Effector memory CD4-positive, alpha-beta T cell (primary cell): Measurements from ENCODE around the gene RBM6.
"Not testable (repeated sequence)": the region's sequence is repeated elsewhere in the genome, so short reads cannot be mapped to it uniquely, and the experiment has no call there.

Experiments used
- DNase-seq, 3 donors: peaks; one replicate each; pipeline ENCODE4 v3.0.0-alpha.2; 2020
- H3K27ac ChIP-seq: 2 replicates; pipeline ENCODE4 v1.7.0; 2013; ENCODE audit warnings: mild to moderate bottlenecking, low read length, moderate library complexity; ENCODE audit not compliant: insufficient read depth, poor library complexity, severe bottlenecking
- H3K27me3 ChIP-seq: replicated peaks from 2 replicates; pipeline ENCODE4 v1.7.0; 2013; ENCODE audit warnings: mild to moderate bottlenecking, low read length; ENCODE audit not compliant: insufficient read depth, control insufficient read depth, poor library complexity, severe bottlenecking
- H3K36me3 ChIP-seq: 2 replicates; pipeline ENCODE4 v1.7.0; 2013; ENCODE audit warnings: mild to moderate bottlenecking, low read length, moderate library complexity; ENCODE audit not compliant: control insufficient read depth, insufficient read depth
- H3K4me1 ChIP-seq: 2 replicates; pipeline ENCODE4 v1.7.0; 2013; ENCODE audit warnings: low read length, mild to moderate bottlenecking; ENCODE audit not compliant: control insufficient read depth, insufficient read depth, poor library complexity, severe bottlenecking
- H3K4me3 ChIP-seq: 2 replicates; pipeline ENCODE4 v1.7.0; 2013; ENCODE audit warnings: low read length, low read depth, mild to moderate bottlenecking; ENCODE audit not compliant: insufficient read depth, poor library complexity, severe bottlenecking
- H3K9me3 ChIP-seq: 2 replicates; pipeline ENCODE4 v1.7.0; 2013; ENCODE audit warnings: mild to moderate bottlenecking, low read length, moderate library complexity; ENCODE audit not compliant: control insufficient read depth

RBM6 gene

GRCh38 chr3:49903451-49904424, 36.2 kb upstream of the RBM6 start, which contains the start of gene MST1R:
MST1R (minus strand) TSS chr3:49903873; CDS start chr3:49903609, 264 bp downstream.
- peaks cover 28% of the 10 kb centered on the region for H3K4me1 ChIP-seq
- H3K4me3 ChIP-seq = peak within 1 kb of the TSS; percentile 48
- no peaks in the 10 kb centered on the region for H3K27me3 ChIP-seq
- H3K27ac ChIP-seq = peak within 1 kb of the TSS; percentile 21
- no peaks in the 10 kb centered on the region for H3K9me3 ChIP-seq
- H3K36me3 ChIP-seq = peaks cover 4% of the 10 kb centered on the region
- DNase-seq = peak; percentile 63 to 75 (median 69)

DNA sequence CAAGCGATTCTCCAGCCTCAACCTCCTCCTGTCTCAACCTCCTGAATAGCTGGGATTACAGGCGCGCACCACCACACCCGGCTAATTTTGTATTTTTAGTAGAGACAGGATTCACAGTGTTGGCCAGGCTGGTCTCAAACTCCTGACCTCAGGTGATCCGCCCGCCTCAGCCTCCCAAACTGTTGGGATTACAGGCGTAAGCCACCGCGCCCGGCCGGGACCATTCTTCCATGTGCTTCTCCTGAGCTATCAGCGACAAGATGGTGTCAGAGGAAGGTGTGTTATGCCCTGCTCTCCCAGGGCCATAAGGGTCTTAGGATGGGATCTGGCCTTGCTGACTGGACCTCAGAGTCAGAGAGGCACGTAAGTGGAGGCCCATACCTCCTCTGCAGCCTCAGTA, 35.5 kb upstream of the RBM6 start:
- H3K27me3 ChIP-seq, H3K27ac ChIP-seq, DNase-seq, H3K9me3 ChIP-seq, H3K4me3 ChIP-seq: not testable (repeated sequence)
- peaks cover 11% of the 10 kb centered on the region for H3K36me3 ChIP-seq
- peaks cover 28% of the 10 kb centered on the region for H3K4me1 ChIP-seq

- Histone ChIP-seq H3K4me3 (no peak overlapping the region), H3K4me1 (peaks cover 28% of the 10 kb centered on the region), H3K27me3 (no peaks in the 10 kb centered on the region), H3K27ac (peak overlapping the region; percentile 6), H3K36me3 (peaks cover 28% of the 10 kb centered on the region), H3K9me3 (no peaks in the 10 kb centered on the region)
- peak in 1 of 3 donors; percentile 27 for DNase-seq
Observed at GRCh38 chr3:49906073-49906743, 33.7 kb upstream of the RBM6 start.

- no peak for DNase-seq
- Histone ChIP-seq H3K27ac (no peak overlapping the region), H3K9me3 (no peaks in the 10 kb centered on the region), H3K36me3 (peaks cover 44% of the 10 kb centered on the region), H3K27me3 (no peaks in the 10 kb centered on the region), H3K4me1 (peaks cover 24% of the 10 kb centered on the region), H3K4me3 (no peak overlapping the region)
Observed at GRCh38 chr3:49908373-49909199, 31.4 kb upstream of the RBM6 start.

- no peak for DNase-seq
- H3K9me3 ChIP-seq = no peaks in the 10 kb centered on the region
- peaks cover 44% of the 10 kb centered on the region for H3K36me3 ChIP-seq
Observed at GRCh38 chr3:49910409-49911123, 29.4 kb upstream of the RBM6 start.

DNA sequence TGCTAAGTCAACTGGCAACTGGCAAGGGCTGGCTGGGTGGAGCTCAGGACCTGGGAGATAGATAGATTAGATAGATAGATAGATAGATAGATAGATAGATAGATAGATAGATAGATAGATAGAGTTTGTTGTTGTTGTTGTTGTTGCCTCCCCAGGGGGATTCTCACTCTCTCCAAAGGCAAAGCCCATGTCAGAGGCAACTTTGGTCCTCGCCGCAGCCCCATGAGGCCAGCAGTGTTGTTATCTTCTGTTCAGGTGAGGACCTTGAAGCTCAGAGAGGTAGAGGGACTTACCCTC, 28.9 kb upstream of the RBM6 start:
- peaks cover 44% of the 10 kb centered on the region for H3K36me3 ChIP-seq
- no peak for DNase-seq
- no peaks in the 10 kb centered on the region for H3K9me3 ChIP-seq

More at GRCh38 chr3:49910409-49911123, 29.4 kb upstream of the RBM6 start:
- H3K4me1 ChIP-seq = peaks cover 11% of the 10 kb centered on the region
- H3K4me3 ChIP-seq = no peak overlapping the region
- H3K27me3 ChIP-seq = no peaks in the 10 kb centered on the region
- H3K27ac ChIP-seq = no peak overlapping the region

DNA sequence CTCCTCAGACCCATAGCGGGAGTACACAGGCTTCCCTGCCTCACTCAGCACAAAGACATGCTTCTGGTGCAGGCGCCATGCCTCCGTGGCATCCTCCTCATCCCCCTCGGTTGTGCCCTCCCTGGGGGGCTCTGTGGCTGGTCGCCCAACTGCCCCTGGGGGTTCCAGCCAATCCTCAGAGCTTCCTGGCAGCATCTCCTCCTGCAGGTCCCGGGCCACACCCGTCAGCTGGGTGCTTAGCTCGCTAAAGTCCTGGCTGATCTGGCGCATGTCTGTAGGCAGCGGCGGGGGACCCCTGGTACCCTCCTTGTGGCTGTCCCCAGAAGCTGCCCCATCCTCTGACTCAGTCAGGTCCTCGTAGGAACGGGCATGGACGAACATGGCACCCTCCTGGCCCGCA, 28.3 kb upstream of the RBM6 start:
- no peaks in the 10 kb centered on the region for H3K27me3 ChIP-seq
- no peak overlapping the region for H3K27ac ChIP-seq
- peaks cover 44% of the 10 kb centered on the region for H3K36me3 ChIP-seq
- no peak overlapping the region for H3K4me3 ChIP-seq
- H3K9me3 ChIP-seq = no peaks in the 10 kb centered on the region
- DNase-seq = no peak
- peaks cover 1% of the 10 kb centered on the region for H3K4me1 ChIP-seq

More for the DNA sequence above, 28.9 kb upstream of the RBM6 start:
- H3K27ac ChIP-seq = no peak overlapping the region
- H3K4me3 ChIP-seq = no peak overlapping the region
- H3K4me1 ChIP-seq = peaks cover 7% of the 10 kb centered on the region
- no peaks in the 10 kb centered on the region for H3K27me3 ChIP-seq

- Histone ChIP-seq H3K36me3 (peaks cover 44% of the 10 kb centered on the region), H3K27ac (no peak overlapping the region), H3K4me3 (no peak overlapping the region), H3K4me1 (no peaks in the 10 kb centered on the region), H3K9me3 (no peaks in the 10 kb centered on the region), H3K27me3 (no peaks in the 10 kb centered on the region)
- DNase-seq = no peak
Observed at GRCh38 chr3:49912881-49913281, 27.1 kb upstream of the RBM6 start.

DNA sequence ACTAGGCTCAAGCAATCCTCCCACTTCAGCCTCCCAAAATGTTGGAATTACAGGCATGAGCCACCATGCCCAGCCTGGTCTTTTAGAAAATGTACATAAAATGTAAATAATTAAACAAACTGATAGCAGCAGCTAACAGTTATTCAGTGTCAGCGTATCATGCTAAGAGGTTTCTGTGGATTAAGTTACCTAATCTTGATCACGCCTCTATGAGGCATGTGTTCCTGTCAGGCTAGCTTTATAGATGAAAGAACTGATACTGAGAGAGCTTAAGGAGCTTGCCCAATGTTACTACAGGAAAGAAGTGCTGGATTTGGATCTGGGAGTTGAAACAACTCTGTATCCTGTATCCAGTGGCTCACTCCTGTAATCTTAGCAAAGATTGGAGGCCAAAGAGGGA, 25.0 kb upstream of the RBM6 start:
- Histone ChIP-seq H3K4me1 (no peaks in the 10 kb centered on the region), H3K27me3 (no peaks in the 10 kb centered on the region), H3K4me3 (no peak overlapping the region), H3K27ac (no peak overlapping the region), H3K36me3 (peaks cover 29% of the 10 kb centered on the region), H3K9me3 (no peaks in the 10 kb centered on the region)
- no peak for DNase-seq
